Coronary artery (tissue), 2 donors: ENCODE data around the gene L3MBTL3.

Experiments used
- DNase-seq: peaks from one replicate; pipeline ENCODE4 v3.0.0-alpha.2; 2017; ENCODE audit warnings: low spot score
- H3K27ac ChIP-seq, 2 donors: fragments of 200-600 bp; sonication (generic); one replicate each; pipeline ENCODE4 v1.5.1; 2016 to 2019
- H3K4me3 ChIP-seq: fragments of 200-600 bp; sonication (generic); 2 replicates; pipeline ENCODE4 v1.5.1; 2016; ENCODE audit warnings: mild to moderate bottlenecking, moderate library complexity
- TF ChIP-seq, protein P1 (sequence below): fragments of 200-600 bp; sonication (generic); IDR thresholded peaks from one replicate; pipeline ENCODE4 v1.5.1; 2019; ENCODE audit warnings: antibody characterized with exemption

Gene L3MBTL3

GRCh38 chr6:130037207-130037811 is 18.9 kb downstream of the L3MBTL3 start:
- Histone ChIP-seq H3K27ac (no peak overlapping the region), H3K4me3 (no peak overlapping the region)
- TF ChIP-seq, protein P1, sequence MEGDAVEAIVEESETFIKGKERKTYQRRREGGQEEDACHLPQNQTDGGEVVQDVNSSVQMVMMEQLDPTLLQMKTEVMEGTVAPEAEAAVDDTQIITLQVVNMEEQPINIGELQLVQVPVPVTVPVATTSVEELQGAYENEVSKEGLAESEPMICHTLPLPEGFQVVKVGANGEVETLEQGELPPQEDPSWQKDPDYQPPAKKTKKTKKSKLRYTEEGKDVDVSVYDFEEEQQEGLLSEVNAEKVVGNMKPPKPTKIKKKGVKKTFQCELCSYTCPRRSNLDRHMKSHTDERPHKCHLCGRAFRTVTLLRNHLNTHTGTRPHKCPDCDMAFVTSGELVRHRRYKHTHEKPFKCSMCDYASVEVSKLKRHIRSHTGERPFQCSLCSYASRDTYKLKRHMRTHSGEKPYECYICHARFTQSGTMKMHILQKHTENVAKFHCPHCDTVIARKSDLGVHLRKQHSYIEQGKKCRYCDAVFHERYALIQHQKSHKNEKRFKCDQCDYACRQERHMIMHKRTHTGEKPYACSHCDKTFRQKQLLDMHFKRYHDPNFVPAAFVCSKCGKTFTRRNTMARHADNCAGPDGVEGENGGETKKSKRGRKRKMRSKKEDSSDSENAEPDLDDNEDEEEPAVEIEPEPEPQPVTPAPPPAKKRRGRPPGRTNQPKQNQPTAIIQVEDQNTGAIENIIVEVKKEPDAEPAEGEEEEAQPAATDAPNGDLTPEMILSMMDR, result no peak
- no peak for DNase-seq

DNA sequence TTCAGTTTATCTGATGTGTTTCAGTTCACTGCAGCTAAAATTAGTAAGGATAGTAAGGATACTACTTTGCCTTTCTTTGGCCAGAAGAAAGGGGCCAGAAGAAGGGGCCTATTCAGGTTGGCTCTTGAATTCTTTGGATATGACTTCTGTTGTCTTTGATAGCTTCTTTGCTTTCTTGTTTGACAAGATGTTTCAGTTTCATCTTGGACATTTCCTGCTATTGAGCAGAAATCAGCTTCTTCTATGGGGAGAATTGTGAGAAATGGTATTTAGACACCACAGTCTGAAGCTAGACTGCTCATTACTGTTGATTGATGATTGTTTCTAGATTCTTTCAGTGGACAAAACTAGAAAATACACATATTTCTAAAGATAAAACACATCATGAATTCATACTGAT is 23.2 kb downstream of the L3MBTL3 start:
- DNase-seq, result no peak
- Histone ChIP-seq H3K27ac (no peak overlapping the region), H3K4me3 (no peak overlapping the region)
- TF ChIP-seq, protein P1, result no peak

GRCh38 chr6:130043344-130043743 is 25.0 kb downstream of the L3MBTL3 start:
- no peak for DNase-seq
- TF ChIP-seq, protein P1, result no peak
- H3K27ac ChIP-seq, result no peak overlapping the region
- H3K4me3 ChIP-seq, result no peak overlapping the region

GRCh38 chr6:130045622-130046021 is 27.2 kb downstream of the L3MBTL3 start:
- no peak overlapping the region for H3K27ac ChIP-seq
- TF ChIP-seq, protein P1, result no peak
- no peak overlapping the region for H3K4me3 ChIP-seq
- no peak for DNase-seq

DNA sequence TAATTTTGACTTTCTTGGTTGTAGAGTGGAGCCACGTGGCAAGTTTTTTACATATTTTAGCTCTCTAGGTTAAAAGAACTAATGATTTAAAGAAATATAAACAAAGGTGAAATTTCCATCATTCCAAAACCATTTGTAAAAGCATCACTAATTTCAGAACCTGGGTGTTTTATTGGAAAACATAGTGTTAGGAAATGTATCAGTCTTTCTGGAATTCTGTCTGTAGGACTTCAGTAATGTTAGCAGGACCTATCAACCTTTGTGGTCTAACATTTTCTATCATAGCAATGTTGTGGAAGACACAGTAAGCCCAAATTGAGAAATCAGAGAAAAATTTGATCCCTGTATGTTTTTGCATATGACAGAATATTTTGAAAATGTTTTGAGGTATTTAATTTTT is 28.3 kb downstream of the L3MBTL3 start:
- no peak for DNase-seq
- TF ChIP-seq, protein P1, result no peak
- Histone ChIP-seq H3K27ac (no peak overlapping the region), H3K4me3 (no peak overlapping the region)

GRCh38 chr6:130047088-130047995 is 29.0 kb downstream of the L3MBTL3 start:
- no peak for DNase-seq
- Histone ChIP-seq H3K4me3 (no peak overlapping the region), H3K27ac (no peak overlapping the region)
- TF ChIP-seq, protein P1, result no peak

GRCh38 chr6:130050230-130050629 is 31.8 kb downstream of the L3MBTL3 start:
- DNase-seq, result no peak
- H3K4me3 ChIP-seq, result no peak overlapping the region
- H3K27ac ChIP-seq, result no peak overlapping the region
- TF ChIP-seq, protein P1, result no peak
